Measurements from ENCODE around the gene ACOX2. TPM values are rescaled to one million over a fixed set of nuclear protein-coding genes. Genes with fewer than 3 reads are reported as not detected.

ACOX2 gene
- total and polyA plus RNA-seq, 10 of the 15 experiments (the other 5 are each of a cell fraction or from before 2014, with no cell fraction given), result 0.72 TPM; not detected in 9

DNA sequence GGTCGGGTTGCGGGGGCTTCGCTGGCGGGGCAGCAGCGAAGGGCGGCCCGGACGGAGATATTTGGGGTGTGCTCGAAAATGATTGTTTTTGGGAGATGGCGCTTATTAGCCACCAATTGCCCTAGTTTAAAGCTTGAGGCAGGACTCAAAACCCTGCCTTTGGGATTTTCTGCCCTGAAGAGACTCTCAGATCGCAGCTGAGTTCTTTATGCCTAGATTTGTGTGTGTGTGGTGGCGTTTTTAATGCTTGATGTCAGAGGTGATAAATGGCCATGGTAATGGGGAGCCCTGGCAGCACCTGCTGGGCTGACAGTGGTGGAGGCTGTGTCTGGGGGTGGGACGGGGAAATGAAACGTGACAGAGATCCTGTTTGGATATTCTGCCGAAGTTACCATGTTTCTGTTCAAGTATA, 44.5 kb downstream of the ACOX2 start:
- FAIRE-seq, result peak; percentile 77
- TF ChIP-seq CBFB (IDR thresholded peaks at IDR 0.05; ENCODE audit: low read depth), result no peak
- TF ChIP-seq ZNF207 (IDR thresholded peaks at IDR 0.05; ENCODE audit: borderline replicate concordance), result no peak
- TF ChIP-seq, protein P1, sequence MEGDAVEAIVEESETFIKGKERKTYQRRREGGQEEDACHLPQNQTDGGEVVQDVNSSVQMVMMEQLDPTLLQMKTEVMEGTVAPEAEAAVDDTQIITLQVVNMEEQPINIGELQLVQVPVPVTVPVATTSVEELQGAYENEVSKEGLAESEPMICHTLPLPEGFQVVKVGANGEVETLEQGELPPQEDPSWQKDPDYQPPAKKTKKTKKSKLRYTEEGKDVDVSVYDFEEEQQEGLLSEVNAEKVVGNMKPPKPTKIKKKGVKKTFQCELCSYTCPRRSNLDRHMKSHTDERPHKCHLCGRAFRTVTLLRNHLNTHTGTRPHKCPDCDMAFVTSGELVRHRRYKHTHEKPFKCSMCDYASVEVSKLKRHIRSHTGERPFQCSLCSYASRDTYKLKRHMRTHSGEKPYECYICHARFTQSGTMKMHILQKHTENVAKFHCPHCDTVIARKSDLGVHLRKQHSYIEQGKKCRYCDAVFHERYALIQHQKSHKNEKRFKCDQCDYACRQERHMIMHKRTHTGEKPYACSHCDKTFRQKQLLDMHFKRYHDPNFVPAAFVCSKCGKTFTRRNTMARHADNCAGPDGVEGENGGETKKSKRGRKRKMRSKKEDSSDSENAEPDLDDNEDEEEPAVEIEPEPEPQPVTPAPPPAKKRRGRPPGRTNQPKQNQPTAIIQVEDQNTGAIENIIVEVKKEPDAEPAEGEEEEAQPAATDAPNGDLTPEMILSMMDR (IDR thresholded peaks at IDR 0.05 in 2 of 3, conservative IDR thresholded peaks at IDR 0.05 in 1 of 3; ENCODE audit: control insufficient read depth in 2 of 3, extremely low read depth in 1 of 3, insufficient read depth in 1 of 3, low read depth in 3 of 3, low read length in 3 of 3), result no peak
- TF ChIP-seq NR2C1 (IDR thresholded peaks at IDR 0.05), result no peak
- TF ChIP-seq KDM1A (IDR thresholded peaks at IDR 0.05; ENCODE audit: borderline replicate concordance), result no peak
- TF ChIP-seq, protein P2, sequence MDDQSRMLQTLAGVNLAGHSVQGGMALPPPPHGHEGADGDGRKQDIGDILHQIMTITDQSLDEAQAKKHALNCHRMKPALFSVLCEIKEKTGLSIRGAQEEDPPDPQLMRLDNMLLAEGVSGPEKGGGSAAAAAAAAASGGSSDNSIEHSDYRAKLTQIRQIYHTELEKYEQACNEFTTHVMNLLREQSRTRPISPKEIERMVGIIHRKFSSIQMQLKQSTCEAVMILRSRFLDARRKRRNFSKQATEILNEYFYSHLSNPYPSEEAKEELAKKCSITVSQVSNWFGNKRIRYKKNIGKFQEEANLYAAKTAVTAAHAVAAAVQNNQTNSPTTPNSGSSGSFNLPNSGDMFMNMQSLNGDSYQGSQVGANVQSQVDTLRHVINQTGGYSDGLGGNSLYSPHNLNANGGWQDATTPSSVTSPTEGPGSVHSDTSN (IDR thresholded peaks at IDR 0.05; ENCODE audit: insufficient replicate concordance, low read depth, low read length), result peak; percentile 55
- no peak for TF ChIP-seq IRF4 (IDR thresholded peaks at IDR 0.05; ENCODE audit: low read depth, low read length)
- no peak for TF ChIP-seq MYB (IDR thresholded peaks at IDR 0.05; ENCODE audit: borderline replicate concordance, low read depth, low read length)
- peak; percentile 53 to 65; a peak in 3 of 4 replicates for TF ChIP-seq BHLHE40 (IDR thresholded peaks at IDR 0.05; ENCODE audit: borderline replicate concordance in 1 of 2, low read depth in 2 of 2, low read length in 1 of 2)
- no peak for TF ChIP-seq SMAD1 (IDR thresholded peaks at IDR 0.05; ENCODE audit: low read depth, partially characterized antibody)
- TF ChIP-seq NBN (IDR thresholded peaks at IDR 0.05), result 0 out of 2 replicates have a peak, but pooled peaks have one; percentile 30
- peak; percentile 29; the same call in 1 of the 2 replicates for TF ChIP-seq ATF7 (IDR thresholded peaks at IDR 0.05; ENCODE audit: low read depth)
- TF ChIP-seq, protein P3, sequence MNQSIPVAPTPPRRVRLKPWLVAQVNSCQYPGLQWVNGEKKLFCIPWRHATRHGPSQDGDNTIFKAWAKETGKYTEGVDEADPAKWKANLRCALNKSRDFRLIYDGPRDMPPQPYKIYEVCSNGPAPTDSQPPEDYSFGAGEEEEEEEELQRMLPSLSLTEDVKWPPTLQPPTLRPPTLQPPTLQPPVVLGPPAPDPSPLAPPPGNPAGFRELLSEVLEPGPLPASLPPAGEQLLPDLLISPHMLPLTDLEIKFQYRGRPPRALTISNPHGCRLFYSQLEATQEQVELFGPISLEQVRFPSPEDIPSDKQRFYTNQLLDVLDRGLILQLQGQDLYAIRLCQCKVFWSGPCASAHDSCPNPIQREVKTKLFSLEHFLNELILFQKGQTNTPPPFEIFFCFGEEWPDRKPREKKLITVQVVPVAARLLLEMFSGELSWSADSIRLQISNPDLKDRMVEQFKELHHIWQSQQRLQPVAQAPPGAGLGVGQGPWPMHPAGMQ (IDR thresholded peaks at IDR 0.05; ENCODE audit: borderline replicate concordance), result no peak
- no peak for TF ChIP-seq ZNF217 (IDR thresholded peaks at IDR 0.05)
- TF ChIP-seq, protein P4, sequence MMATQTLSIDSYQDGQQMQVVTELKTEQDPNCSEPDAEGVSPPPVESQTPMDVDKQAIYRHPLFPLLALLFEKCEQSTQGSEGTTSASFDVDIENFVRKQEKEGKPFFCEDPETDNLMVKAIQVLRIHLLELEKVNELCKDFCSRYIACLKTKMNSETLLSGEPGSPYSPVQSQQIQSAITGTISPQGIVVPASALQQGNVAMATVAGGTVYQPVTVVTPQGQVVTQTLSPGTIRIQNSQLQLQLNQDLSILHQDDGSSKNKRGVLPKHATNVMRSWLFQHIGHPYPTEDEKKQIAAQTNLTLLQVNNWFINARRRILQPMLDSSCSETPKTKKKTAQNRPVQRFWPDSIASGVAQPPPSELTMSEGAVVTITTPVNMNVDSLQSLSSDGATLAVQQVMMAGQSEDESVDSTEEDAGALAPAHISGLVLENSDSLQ (IDR thresholded peaks at IDR 0.05), result peak; percentile 65; the same call in 1 of the 2 replicates

More for the DNA sequence above, 44.5 kb downstream of the ACOX2 start:
- H3K79me2 ChIP-seq (ENCODE audit: control insufficient read depth, insufficient read depth, low read length), result peaks cover 3% of the 10 kb centered on the region
- in situ Hi-C loops (cut with MboI), result no loop called here
- 0% methylated on average over 10 of the region's 15 CpGs for WGBS (ENCODE audit: insufficient coverage, insufficient replicate concordance, low lambda C conversion rate, missing lambda C conversion rate)
- H2AFZ ChIP-seq (ENCODE audit: control insufficient read depth, low read depth, low read length), result peak overlapping the region; percentile 85
- BruUV-seq (replicated peaks), result no TSS peak
- peak overlapping the region; percentile 83 for H3K9ac ChIP-seq (ENCODE audit: control insufficient read depth, insufficient read depth, low read length)
- CTCF ChIA-PET, result interaction anchor here (0.7 to 4.5 kb wide), 24 partner anchors 9 to 307 kb away, joined by 3 to 22 read pairs (median 7); partner anchors contain the start of genes HTD2, PXK and RPP14
- H4K20me1 ChIP-seq (ENCODE audit: control insufficient read depth, insufficient read depth), result no peaks in the 10 kb centered on the region
- no peaks in the 10 kb centered on the region for H3K9me3 ChIP-seq (replicated peaks; ENCODE audit: control insufficient read depth, insufficient read depth, low read length)
- H3K4me1 ChIP-seq (ENCODE audit: control insufficient read depth, insufficient read depth, low read length), result peaks cover 11% of the 10 kb centered on the region
- ATAC-seq (peak; percentile 37), DNase-seq (ENCODE audit: low read depth, low spot score) (no peak)
- intact Hi-C loops (cut with micrococcal nuclease; ENCODE audit: unreplicated experiment), result loop anchor here (1.0 to 2.0 kb wide), 3 partner anchors 40 to 186 kb away; partner anchors contain the start of genes HTD2, PXK and RPP14
- POLR2A ChIA-PET, result interaction anchor here (0.6 to 1.6 kb wide), 5 partner anchors 29 to 186 kb away, joined by 3 to 8 read pairs (median 5); partner anchors contain the start of genes HTD2 and RPP14
- no peak overlapping the region for H3K27ac ChIP-seq (ENCODE audit: control insufficient read depth, insufficient read depth)
- H3K27me3 ChIP-seq (replicated peaks in 1 of 2; ENCODE audit: control insufficient read depth in 2 of 2, insufficient read depth in 2 of 2, low read length in 1 of 2), result no peaks in the 10 kb centered on the region; a peak in 2 of 4 replicates
- SMC1A ChIA-PET (ENCODE audit: uncharacterized antibody, unreplicated experiment), result interaction anchor here (1.0 to 3.6 kb wide), 9 partner anchors 21 to 185 kb away, joined by 3 to 22 read pairs (median 4); partner anchors contain the start of genes HTD2 and RPP14
- peak overlapping the region; percentile 78 for H3K4me3 ChIP-seq
- RAD21 ChIA-PET (ENCODE audit: unreplicated experiment), result interaction anchor here (0.6 to 4.0 kb wide), 12 partner anchors 12 to 255 kb away, joined by 3 to 25 read pairs (median 4); partner anchors contain the start of genes ABHD6, HTD2, PXK and RPP14
- H3K4me2 ChIP-seq (ENCODE audit: control insufficient read depth, insufficient read depth), result peak overlapping the region; percentile 83
- no peaks in the 10 kb centered on the region for H3K36me3 ChIP-seq (ENCODE audit: control insufficient read depth in 2 of 2, insufficient read depth in 2 of 2, low read length in 1 of 2)
